ENCODE results near the gene MPHOSPH9. TPM values are rescaled to one million over a fixed set of nuclear protein-coding genes. Genes with fewer than 3 reads are reported as not detected.

MPHOSPH9 gene
- total and polyA plus RNA-seq, 10 donors: 7.1 to 97.3 (median 40.0) TPM

DNA sequence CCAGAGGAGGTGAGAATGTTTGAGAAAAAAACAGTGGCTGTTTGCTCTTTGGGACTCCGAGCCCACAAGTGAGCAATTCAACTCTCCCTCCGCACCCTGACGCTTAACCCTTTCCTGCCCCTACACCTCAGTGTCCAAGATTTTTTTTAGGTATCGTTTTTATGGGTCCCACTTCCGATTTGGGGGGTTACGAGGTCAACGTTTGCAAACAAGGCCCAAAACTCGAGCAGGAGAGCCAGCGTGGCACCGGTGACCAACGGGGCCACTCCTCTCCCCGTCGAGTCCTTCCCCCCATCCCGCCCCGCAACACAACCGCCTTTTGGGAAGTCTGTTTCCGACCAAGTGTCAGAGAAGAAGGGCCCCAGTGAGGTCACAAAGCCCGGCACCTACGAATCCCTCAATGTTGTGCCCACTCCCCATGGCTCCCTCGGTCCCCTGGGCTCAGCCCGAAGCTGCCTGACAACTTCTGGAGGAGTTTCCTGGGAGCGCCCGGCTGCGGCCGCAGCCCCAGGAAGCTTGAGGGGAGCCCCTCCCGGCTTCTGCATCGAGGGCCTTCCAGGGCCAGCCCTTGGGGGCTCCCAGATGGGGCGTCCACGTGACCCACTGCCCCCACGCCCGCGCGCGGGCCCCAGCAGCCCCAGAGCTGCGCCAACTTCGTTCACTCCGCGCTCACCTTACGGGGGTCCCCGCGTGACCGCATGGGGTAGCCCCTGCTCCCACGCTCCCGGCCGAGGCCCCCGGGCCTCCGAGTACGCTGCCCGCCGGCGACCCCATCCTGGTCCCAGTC, 37.5 kb upstream of the MPHOSPH9 start:
- H3K27ac ChIP-seq: peak overlapping the region in 7 of 8 donors; percentile 53 to 86 (median 71)
- H3K9me3 ChIP-seq: no peaks in the 10 kb centered on the region
- intact Hi-C loops (cut with DNase I; ENCODE audit: low total_unique reads): no loop called here
- H3K36me3 ChIP-seq: peaks cover 0 to 18% (median 0%) of the 10 kb centered on the region in 6 donors
- H3K4me1 ChIP-seq: peaks cover 31 to 48% (median 44%) of the 10 kb centered on the region in 6 donors
- peak overlapping the region; percentile 48 to 85 (median 63) for H3K4me3 ChIP-seq
- TF ChIP-seq POLR2AphosphoS5 (IDR thresholded peaks at IDR 0.05) (no peak), POLR2A (IDR thresholded peaks at IDR 0.05) (no peak)
- TF ChIP-seq, protein P1, sequence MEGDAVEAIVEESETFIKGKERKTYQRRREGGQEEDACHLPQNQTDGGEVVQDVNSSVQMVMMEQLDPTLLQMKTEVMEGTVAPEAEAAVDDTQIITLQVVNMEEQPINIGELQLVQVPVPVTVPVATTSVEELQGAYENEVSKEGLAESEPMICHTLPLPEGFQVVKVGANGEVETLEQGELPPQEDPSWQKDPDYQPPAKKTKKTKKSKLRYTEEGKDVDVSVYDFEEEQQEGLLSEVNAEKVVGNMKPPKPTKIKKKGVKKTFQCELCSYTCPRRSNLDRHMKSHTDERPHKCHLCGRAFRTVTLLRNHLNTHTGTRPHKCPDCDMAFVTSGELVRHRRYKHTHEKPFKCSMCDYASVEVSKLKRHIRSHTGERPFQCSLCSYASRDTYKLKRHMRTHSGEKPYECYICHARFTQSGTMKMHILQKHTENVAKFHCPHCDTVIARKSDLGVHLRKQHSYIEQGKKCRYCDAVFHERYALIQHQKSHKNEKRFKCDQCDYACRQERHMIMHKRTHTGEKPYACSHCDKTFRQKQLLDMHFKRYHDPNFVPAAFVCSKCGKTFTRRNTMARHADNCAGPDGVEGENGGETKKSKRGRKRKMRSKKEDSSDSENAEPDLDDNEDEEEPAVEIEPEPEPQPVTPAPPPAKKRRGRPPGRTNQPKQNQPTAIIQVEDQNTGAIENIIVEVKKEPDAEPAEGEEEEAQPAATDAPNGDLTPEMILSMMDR (IDR thresholded peaks at IDR 0.05 in 8 of 11, conservative IDR thresholded peaks at IDR 0.05 in 3 of 11): peak in 3 of 11 experiments; percentile 19 to 51 (median 27)
- peak; percentile 83 for DNase-seq
- peaks cover 0 to 3% (median 0%) of the 10 kb centered on the region in 7 donors for H3K27me3 ChIP-seq (replicated peaks in 1 of 7)
- 0 to 2% (median 1%) methylated on average over 21 to 51 of the region's 51 CpGs for WGBS, 5 donors

DNA sequence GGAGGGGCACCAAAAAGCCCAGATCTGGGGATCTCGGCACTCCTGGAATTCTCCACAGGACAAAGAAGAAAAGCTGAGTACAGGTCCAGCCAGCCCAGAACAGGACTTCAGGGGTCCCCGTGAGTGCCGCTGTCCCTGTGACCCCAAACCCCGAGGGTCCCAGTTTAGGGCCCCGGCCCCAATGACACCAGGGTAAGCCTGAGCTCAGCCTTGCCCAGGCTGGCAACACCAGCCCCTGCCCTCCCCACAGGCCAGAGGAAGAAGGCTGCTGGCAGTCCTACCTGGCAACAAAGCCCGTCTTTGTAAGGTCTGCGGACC, 36.9 kb upstream of the MPHOSPH9 start:
- WGBS, 5 donors: 0 to 4% (median 3%) methylated on average over 5 to 7 of the region's 7 CpGs
- Histone ChIP-seq H3K9me3 (no peaks in the 10 kb centered on the region), H3K4me1 (peaks cover 31 to 48% (median 44%) of the 10 kb centered on the region in 6 donors), H3K27me3 (replicated peaks in 1 of 7) (peaks cover 0 to 3% (median 0%) of the 10 kb centered on the region in 7 donors), H3K27ac (peak overlapping the region; percentile 30 to 86 (median 70)), H3K4me3 (peak overlapping the region; percentile 48 to 85 (median 63)), H3K36me3 (peaks cover 0 to 23% (median under 1%) of the 10 kb centered on the region in 6 donors)
- intact Hi-C loops (cut with DNase I; ENCODE audit: low total_unique reads): no loop called here
- no peak for DNase-seq
- TF ChIP-seq, protein P1 (IDR thresholded peaks at IDR 0.05 in 8 of 11, conservative IDR thresholded peaks at IDR 0.05 in 3 of 11): no peak
- no peak for TF ChIP-seq POLR2A (IDR thresholded peaks at IDR 0.05)
- TF ChIP-seq POLR2AphosphoS5 (IDR thresholded peaks at IDR 0.05): no peak

DNA sequence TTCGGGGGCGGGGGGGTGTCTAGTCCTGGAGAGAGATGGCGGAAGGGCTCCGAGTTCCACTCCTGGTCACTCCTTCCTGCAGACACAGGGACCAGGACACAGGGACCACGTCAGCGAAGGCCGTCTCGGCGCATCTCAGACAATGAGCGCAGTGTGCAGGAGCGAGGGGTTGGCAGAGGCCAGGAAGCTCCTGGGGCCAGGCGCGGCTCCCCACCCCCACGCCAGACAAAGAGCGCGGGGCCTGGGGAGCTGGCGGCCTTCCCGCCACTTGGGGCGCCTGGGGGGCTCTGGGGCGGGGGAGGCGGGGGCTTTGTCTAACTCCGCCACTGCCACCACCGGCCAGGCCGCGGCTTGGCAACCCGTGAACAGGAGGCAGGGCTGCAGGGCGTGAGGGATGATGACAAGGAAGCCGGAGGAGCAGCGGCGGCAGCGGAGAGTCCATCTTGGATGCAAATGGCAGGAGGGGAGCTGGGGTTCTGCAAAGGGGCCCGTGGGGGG, 36.5 kb upstream of the MPHOSPH9 start:
- intact Hi-C loops (cut with DNase I; ENCODE audit: low total_unique reads): no loop called here
- peak; percentile 87 for DNase-seq
- Histone ChIP-seq H3K4me3 (peak overlapping the region; percentile 48 to 85 (median 63)), H3K36me3 (peaks cover 0 to 28% (median 2%) of the 10 kb centered on the region in 6 donors), H3K4me1 (peaks cover 31 to 48% (median 44%) of the 10 kb centered on the region in 6 donors), H3K27me3 (replicated peaks in 1 of 7) (peaks cover 0 to 3% (median 0%) of the 10 kb centered on the region in 7 donors), H3K9me3 (no peaks in the 10 kb centered on the region), H3K27ac (peak overlapping the region; percentile 30 to 86 (median 70))
- 3 to 24% (median 8%) methylated on average over 15 to 32 of the region's 32 CpGs for WGBS, 5 donors
- TF ChIP-seq POLR2A (IDR thresholded peaks at IDR 0.05) (no peak), POLR2AphosphoS5 (IDR thresholded peaks at IDR 0.05) (peak; percentile 37 to 72 (median 54))
- TF ChIP-seq, protein P1 (IDR thresholded peaks at IDR 0.05 in 8 of 11, conservative IDR thresholded peaks at IDR 0.05 in 3 of 11): peak in 2 of 11 experiments; percentile 28 to 41

DNA sequence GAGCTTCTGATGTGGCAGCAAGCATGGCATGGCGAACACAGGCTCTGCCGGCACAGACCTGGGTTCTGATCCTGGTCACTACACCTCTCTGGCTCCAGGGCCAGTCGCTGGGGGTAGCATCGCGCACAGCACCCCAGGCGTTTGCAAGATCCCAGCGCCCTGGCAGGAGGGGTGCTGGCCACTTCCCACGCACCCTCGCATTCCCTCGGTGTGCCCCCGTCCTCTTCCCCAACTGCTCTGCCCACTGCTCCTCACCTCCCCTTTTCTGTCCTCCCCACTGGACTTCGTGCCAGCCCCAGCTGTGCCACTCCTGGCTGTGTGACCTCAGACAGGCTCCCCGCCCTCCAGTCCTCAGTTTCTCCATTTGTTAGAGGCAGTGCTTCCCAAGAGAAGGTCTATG, 35.9 kb upstream of the MPHOSPH9 start:
- H3K4me3 ChIP-seq: peak overlapping the region in 6 of 8 donors; percentile 55 to 85 (median 64)

More for the DNA sequence above, 35.9 kb upstream of the MPHOSPH9 start:
- intact Hi-C loops (cut with DNase I; ENCODE audit: low total_unique reads): no loop called here
- Histone ChIP-seq H3K27me3 (replicated peaks in 1 of 7) (peaks cover 0 to 3% (median 0%) of the 10 kb centered on the region in 7 donors), H3K27ac (peak overlapping the region; percentile 30 to 86 (median 70)), H3K4me1 (peaks cover 31 to 48% (median 44%) of the 10 kb centered on the region in 6 donors), H3K36me3 (peaks cover 0 to 34% (median 2%) of the 10 kb centered on the region in 6 donors), H3K9me3 (no peaks in the 10 kb centered on the region)
- 34 to 61% (median 53%) methylated on average over 11 to 13 of the region's 13 CpGs for WGBS, 5 donors
- DNase-seq: peak; percentile 76
- TF ChIP-seq, protein P1 (IDR thresholded peaks at IDR 0.05 in 8 of 11, conservative IDR thresholded peaks at IDR 0.05 in 3 of 11): no peak
- TF ChIP-seq POLR2AphosphoS5 (IDR thresholded peaks at IDR 0.05): no peak
- no peak for TF ChIP-seq POLR2A (IDR thresholded peaks at IDR 0.05)

Measured in spleen (tissue), 11 donors.